ENCODE data around the gene SLAMF7.

SLAMF7 gene

DNA sequence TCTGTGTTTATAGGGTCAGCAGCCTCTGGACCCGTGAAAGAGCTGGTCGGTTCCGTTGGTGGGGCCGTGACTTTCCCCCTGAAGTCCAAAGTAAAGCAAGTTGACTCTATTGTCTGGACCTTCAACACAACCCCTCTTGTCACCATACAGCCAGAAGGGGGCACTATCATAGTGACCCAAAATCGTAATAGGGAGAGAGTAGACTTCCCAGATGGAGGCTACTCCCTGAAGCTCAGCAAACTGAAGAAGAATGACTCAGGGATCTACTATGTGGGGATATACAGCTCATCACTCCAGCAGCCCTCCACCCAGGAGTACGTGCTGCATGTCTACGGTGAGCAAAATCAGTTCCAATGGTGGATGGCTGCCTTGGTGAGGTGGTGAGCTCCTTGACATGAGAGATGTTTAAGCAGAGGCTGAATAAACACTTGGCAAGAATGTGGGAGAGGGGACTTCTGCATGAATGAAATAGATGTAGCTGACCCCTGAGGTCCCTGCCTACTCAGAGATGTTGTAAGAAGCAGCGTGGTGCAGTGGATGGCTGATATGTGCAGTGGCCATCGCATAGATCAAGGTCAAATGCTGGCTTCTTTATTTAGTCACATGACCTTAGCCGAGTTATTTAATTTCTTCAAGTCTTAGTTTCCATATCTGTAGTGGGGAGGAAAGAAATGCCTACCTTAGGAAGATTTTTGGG, 9.3 kb downstream of the SLAMF7 start:
- no peak overlapping the region for H3K4me3 ChIP-seq (ENCODE audit: severe bottlenecking)
- no peak overlapping the region for H3K27ac ChIP-seq (ENCODE audit: poor library complexity, severe bottlenecking)
- H3K27me3 ChIP-seq (ENCODE audit: insufficient read depth, poor library complexity, severe bottlenecking): no peaks in the 10 kb centered on the region
- no peak for DNase-seq (ENCODE audit: low spot score)
- H3K9me3 ChIP-seq (ENCODE audit: severe bottlenecking): no peaks in the 10 kb centered on the region
- ATAC-seq (ENCODE audit: low read depth): peak; percentile 78
- H3K4me1 ChIP-seq (ENCODE audit: insufficient read depth, poor library complexity, severe bottlenecking): peaks cover 7% of the 10 kb centered on the region
- TF ChIP-seq, protein P1, sequence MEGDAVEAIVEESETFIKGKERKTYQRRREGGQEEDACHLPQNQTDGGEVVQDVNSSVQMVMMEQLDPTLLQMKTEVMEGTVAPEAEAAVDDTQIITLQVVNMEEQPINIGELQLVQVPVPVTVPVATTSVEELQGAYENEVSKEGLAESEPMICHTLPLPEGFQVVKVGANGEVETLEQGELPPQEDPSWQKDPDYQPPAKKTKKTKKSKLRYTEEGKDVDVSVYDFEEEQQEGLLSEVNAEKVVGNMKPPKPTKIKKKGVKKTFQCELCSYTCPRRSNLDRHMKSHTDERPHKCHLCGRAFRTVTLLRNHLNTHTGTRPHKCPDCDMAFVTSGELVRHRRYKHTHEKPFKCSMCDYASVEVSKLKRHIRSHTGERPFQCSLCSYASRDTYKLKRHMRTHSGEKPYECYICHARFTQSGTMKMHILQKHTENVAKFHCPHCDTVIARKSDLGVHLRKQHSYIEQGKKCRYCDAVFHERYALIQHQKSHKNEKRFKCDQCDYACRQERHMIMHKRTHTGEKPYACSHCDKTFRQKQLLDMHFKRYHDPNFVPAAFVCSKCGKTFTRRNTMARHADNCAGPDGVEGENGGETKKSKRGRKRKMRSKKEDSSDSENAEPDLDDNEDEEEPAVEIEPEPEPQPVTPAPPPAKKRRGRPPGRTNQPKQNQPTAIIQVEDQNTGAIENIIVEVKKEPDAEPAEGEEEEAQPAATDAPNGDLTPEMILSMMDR (IDR thresholded peaks at IDR 0.05; ENCODE audit: poor library complexity, severe bottlenecking): peak; percentile 16
- H3K36me3 ChIP-seq (ENCODE audit: low read depth): no peaks in the 10 kb centered on the region

DNA sequence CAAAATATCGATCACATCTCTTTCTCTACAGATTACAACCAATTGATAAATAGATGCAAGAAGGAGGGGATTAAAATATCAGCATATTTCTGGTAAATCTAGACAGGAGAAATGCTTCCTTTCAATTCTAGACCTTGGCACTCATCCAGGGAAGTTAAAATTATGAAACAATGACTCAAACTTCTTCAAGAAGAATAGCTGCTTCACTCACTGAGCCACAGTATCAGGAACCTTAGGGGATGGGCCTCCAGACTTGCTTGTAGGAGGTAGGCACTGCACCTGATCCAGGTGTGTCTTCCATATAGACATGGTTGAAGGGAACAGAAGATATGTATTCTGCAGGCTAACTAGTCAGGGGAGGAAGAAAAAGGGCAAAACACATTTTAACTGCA, 9.8 kb downstream of the SLAMF7 start:
- ATAC-seq (ENCODE audit: low read depth) (peak; percentile 65), DNase-seq (ENCODE audit: low spot score) (no peak)
- H3K27me3 ChIP-seq (ENCODE audit: insufficient read depth, poor library complexity, severe bottlenecking): no peaks in the 10 kb centered on the region
- H3K4me3 ChIP-seq (ENCODE audit: severe bottlenecking): no peak overlapping the region
- no peak overlapping the region for H3K27ac ChIP-seq (ENCODE audit: poor library complexity, severe bottlenecking)
- peaks cover 7% of the 10 kb centered on the region for H3K4me1 ChIP-seq (ENCODE audit: insufficient read depth, poor library complexity, severe bottlenecking)
- TF ChIP-seq, protein P1 (IDR thresholded peaks at IDR 0.05; ENCODE audit: poor library complexity, severe bottlenecking): no peak
- H3K9me3 ChIP-seq (ENCODE audit: severe bottlenecking): no peaks in the 10 kb centered on the region
- no peaks in the 10 kb centered on the region for H3K36me3 ChIP-seq (ENCODE audit: low read depth)

DNA sequence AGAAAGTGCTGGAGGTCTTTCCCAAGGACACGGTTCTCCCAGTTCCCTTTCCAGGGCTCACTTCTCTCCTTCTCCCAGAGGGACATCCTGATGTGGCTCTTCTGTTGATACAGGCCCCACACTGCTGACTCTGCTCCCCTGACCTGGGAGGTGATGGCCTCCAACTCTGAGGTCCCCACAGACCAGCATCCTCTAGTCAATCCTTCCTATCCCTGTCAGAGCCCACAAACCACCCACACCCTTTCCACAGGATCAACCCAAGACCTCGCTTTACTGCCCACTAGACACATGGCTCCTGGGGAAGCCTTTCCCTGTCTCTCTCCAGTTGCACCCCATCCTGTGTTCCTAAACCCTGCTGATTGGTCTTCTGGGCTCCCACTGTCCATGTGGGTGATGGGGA, 11.6 kb downstream of the SLAMF7 start:
- Histone ChIP-seq H3K4me1 (ENCODE audit: insufficient read depth, poor library complexity, severe bottlenecking) (peaks cover 7% of the 10 kb centered on the region), H3K27me3 (ENCODE audit: insufficient read depth, poor library complexity, severe bottlenecking) (no peaks in the 10 kb centered on the region), H3K4me3 (ENCODE audit: severe bottlenecking) (no peak overlapping the region), H3K27ac (ENCODE audit: poor library complexity, severe bottlenecking) (no peak overlapping the region), H3K9me3 (ENCODE audit: severe bottlenecking) (no peaks in the 10 kb centered on the region), H3K36me3 (ENCODE audit: low read depth) (no peaks in the 10 kb centered on the region)
- ATAC-seq (ENCODE audit: low read depth): no peak
- TF ChIP-seq, protein P1 (IDR thresholded peaks at IDR 0.05; ENCODE audit: poor library complexity, severe bottlenecking): no peak
- no peak for DNase-seq (ENCODE audit: low spot score)

GRCh38 chr1:160752406-160752805, 13.4 kb downstream of the SLAMF7 start:
- TF ChIP-seq, protein P1 (IDR thresholded peaks at IDR 0.05; ENCODE audit: poor library complexity, severe bottlenecking): no peak

GRCh38 chr1:160752924-160753323, 13.9 kb downstream of the SLAMF7 start:
- TF ChIP-seq, protein P1 (IDR thresholded peaks at IDR 0.05; ENCODE audit: poor library complexity, severe bottlenecking): no peak
- Histone ChIP-seq H3K27me3 (ENCODE audit: insufficient read depth, poor library complexity, severe bottlenecking) (no peaks in the 10 kb centered on the region), H3K4me3 (ENCODE audit: severe bottlenecking) (no peak overlapping the region), H3K9me3 (ENCODE audit: severe bottlenecking) (no peaks in the 10 kb centered on the region), H3K4me1 (ENCODE audit: insufficient read depth, poor library complexity, severe bottlenecking) (peaks cover 7% of the 10 kb centered on the region), H3K27ac (ENCODE audit: poor library complexity, severe bottlenecking) (no peak overlapping the region), H3K36me3 (ENCODE audit: low read depth) (no peaks in the 10 kb centered on the region)
- DNase-seq (ENCODE audit: low spot score) (no peak), ATAC-seq (ENCODE audit: low read depth) (no peak)

More at GRCh38 chr1:160752406-160752805, 13.4 kb downstream of the SLAMF7 start:
- no peak for ATAC-seq (ENCODE audit: low read depth)
- peaks cover 7% of the 10 kb centered on the region for H3K4me1 ChIP-seq (ENCODE audit: insufficient read depth, poor library complexity, severe bottlenecking)
- no peak for DNase-seq (ENCODE audit: low spot score)
- H3K9me3 ChIP-seq (ENCODE audit: severe bottlenecking): no peaks in the 10 kb centered on the region
- H3K36me3 ChIP-seq (ENCODE audit: low read depth): no peaks in the 10 kb centered on the region
- H3K4me3 ChIP-seq (ENCODE audit: severe bottlenecking): no peak overlapping the region
- H3K27ac ChIP-seq (ENCODE audit: poor library complexity, severe bottlenecking): no peak overlapping the region
- H3K27me3 ChIP-seq (ENCODE audit: insufficient read depth, poor library complexity, severe bottlenecking): no peaks in the 10 kb centered on the region

Data from RWPE2 (cell line).